ENCODE measurements around the gene KCNIP3.

The KCNIP3 gene

DNA sequence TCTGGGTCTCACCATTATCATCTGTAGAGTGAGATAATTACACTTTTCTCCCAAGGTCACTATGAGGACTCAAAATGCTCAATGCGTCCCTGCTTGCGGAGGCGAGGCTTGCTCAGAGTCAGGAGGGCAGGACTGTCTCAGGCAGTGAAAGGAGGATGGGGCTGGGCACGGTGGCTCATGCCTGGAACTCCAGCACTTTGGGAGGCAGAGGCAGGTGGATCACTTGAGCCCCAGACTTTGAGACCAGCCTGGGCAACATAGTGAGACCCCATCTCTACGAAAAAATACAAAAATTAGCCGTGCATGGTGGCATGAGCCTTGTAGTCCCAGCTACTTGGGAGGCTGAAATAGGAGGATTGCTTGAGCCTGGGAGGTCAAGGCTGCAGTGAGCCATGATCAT, 1.8 kb upstream of the KCNIP3 start:
- no peaks in the 10 kb centered on the region for H3K36me3 ChIP-seq (ENCODE audit: control insufficient read depth, insufficient read depth, low read length)
- H3K9me3 ChIP-seq (ENCODE audit: control insufficient read depth, insufficient read depth, low read length), result no peaks in the 10 kb centered on the region
- H3K4me1 ChIP-seq (ENCODE audit: control insufficient read depth, insufficient read depth, low read length), result no peaks in the 10 kb centered on the region
- H3K4me3 ChIP-seq (ENCODE audit: low read length), result no peak overlapping the region
- no peak overlapping the region for H3K27ac ChIP-seq (ENCODE audit: low read length)
- no peaks in the 10 kb centered on the region for H3K27me3 ChIP-seq (ENCODE audit: control insufficient read depth, insufficient read depth, low read length)
- no CpG with 5 or more reads among the region's 6 CpGs for WGBS (ENCODE audit: insufficient coverage, insufficient read length)
- no peak for DNase-seq (ENCODE audit: low read depth, low spot score)

DNA sequence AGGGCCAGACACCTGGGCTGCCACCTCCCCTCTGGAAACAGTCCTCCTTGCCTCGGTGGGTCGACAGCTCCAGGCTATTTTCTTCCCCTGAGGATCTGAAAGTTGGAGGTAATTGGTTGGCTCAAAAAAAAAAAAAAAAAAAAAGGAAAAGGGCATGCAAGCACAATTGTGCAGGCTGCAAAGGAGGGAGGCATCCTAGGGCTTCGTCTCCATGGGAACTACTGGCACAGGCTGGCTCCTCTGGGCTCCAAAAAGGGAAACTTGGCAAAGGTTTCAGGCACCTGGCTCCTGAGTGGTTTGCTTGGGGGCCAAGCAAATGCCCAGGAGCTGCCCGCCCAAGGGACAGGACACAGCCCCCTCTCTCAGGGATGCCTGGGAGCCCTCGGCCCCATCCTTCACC, 1.1 kb upstream of the KCNIP3 start:
- Histone ChIP-seq H3K4me1 (ENCODE audit: control insufficient read depth, insufficient read depth, low read length) (peaks cover 2% of the 10 kb centered on the region; the same call in 1 of the 2 replicates), H3K27ac (ENCODE audit: low read length) (no peak overlapping the region), H3K27me3 (ENCODE audit: control insufficient read depth, insufficient read depth, low read length) (no peaks in the 10 kb centered on the region), H3K9me3 (ENCODE audit: control insufficient read depth, insufficient read depth, low read length) (no peaks in the 10 kb centered on the region), H3K4me3 (ENCODE audit: low read length) (no peak overlapping the region), H3K36me3 (ENCODE audit: control insufficient read depth, insufficient read depth, low read length) (no peaks in the 10 kb centered on the region)
- no CpG with 5 or more reads among the region's 5 CpGs for whole genome bisulfite sequencing (ENCODE audit: insufficient coverage, insufficient read length)
- DNase-seq (ENCODE audit: low read depth, low spot score), result no peak

DNA sequence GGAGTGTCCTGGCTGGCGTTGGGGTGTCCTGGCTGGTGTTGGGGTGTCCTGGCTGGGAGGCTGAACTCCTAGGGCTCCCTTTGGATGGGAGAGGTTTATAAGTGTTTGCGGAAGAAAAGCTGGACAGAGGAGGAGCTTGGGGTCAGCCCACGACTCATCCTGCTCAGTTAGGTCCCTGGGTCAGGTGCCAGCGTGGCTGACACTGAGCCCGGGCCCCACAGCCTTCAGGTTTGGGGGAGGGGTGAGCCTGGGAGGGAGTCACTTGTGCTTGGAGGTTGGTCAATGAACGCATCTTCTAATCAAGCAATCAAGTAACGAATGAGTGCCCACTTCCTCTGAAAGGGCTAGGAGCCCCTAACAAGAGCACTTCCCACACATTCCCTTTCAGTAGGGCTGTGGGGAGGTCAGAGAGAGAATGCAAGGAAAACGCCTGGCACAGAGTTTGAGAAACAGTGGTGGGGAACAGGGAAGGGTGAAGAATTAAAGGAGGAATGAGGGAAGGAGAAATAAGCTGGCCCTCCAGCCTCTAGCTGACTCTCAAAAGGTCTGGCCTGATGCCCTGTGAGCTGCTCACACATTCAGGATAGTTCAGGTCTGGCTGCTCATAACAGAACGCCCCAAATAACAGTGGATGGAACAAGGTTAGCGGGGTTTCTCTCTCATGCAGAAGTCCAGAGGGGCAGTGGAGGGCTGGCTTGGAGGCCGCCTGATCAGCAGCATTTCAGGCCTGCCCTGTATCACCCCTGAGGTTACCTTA, 670 bp downstream of the KCNIP3 start:
- H3K27ac ChIP-seq (ENCODE audit: low read length), result no peak overlapping the region
- peaks cover 2% of the 10 kb centered on the region; the same call in 1 of the 2 replicates for H3K4me1 ChIP-seq (ENCODE audit: control insufficient read depth, insufficient read depth, low read length)
- no peak for DNase-seq (ENCODE audit: low read depth, low spot score)
- no peaks in the 10 kb centered on the region for H3K9me3 ChIP-seq (ENCODE audit: control insufficient read depth, insufficient read depth, low read length)
- no CpG with 5 or more reads among the region's 11 CpGs for WGBS (ENCODE audit: insufficient coverage, insufficient read length)
- no peaks in the 10 kb centered on the region for H3K27me3 ChIP-seq (ENCODE audit: control insufficient read depth, insufficient read depth, low read length)
- H3K4me3 ChIP-seq (ENCODE audit: low read length), result no peak overlapping the region
- H3K36me3 ChIP-seq (ENCODE audit: control insufficient read depth, insufficient read depth, low read length), result no peaks in the 10 kb centered on the region

GRCh38 chr2:95298486-95299111, 1.5 kb downstream of the KCNIP3 start:
- H3K4me3 ChIP-seq (ENCODE audit: low read length), result no peak overlapping the region
- no CpG with 5 or more reads among the region's 9 CpGs for WGBS (ENCODE audit: insufficient coverage, insufficient read length)
- no peaks in the 10 kb centered on the region for H3K36me3 ChIP-seq (ENCODE audit: control insufficient read depth, insufficient read depth, low read length)
- H3K27me3 ChIP-seq (ENCODE audit: control insufficient read depth, insufficient read depth, low read length), result no peaks in the 10 kb centered on the region
- H3K4me1 ChIP-seq (ENCODE audit: control insufficient read depth, insufficient read depth, low read length), result peaks cover 2% of the 10 kb centered on the region; the same call in 1 of the 2 replicates
- H3K9me3 ChIP-seq (ENCODE audit: control insufficient read depth, insufficient read depth, low read length), result no peaks in the 10 kb centered on the region
- DNase-seq (ENCODE audit: low read depth, low spot score), result no peak
- H3K27ac ChIP-seq (ENCODE audit: low read length), result no peak overlapping the region

- no peak overlapping the region for H3K4me3 ChIP-seq (ENCODE audit: low read length)
- H3K36me3 ChIP-seq (ENCODE audit: control insufficient read depth, insufficient read depth, low read length), result no peaks in the 10 kb centered on the region
- H3K4me1 ChIP-seq (ENCODE audit: control insufficient read depth, insufficient read depth, low read length), result peaks cover 2% of the 10 kb centered on the region; the same call in 1 of the 2 replicates
- no peaks in the 10 kb centered on the region for H3K27me3 ChIP-seq (ENCODE audit: control insufficient read depth, insufficient read depth, low read length)
- WGBS (ENCODE audit: insufficient coverage, insufficient read length), result no CpG with 5 or more reads among the region's 9 CpGs
- H3K27ac ChIP-seq (ENCODE audit: low read length), result no peak overlapping the region
- H3K9me3 ChIP-seq (ENCODE audit: control insufficient read depth, insufficient read depth, low read length), result no peaks in the 10 kb centered on the region
- DNase-seq (ENCODE audit: low read depth, low spot score), result no peak
Measured at GRCh38 chr2:95299961-95300360, 2.8 kb downstream of the KCNIP3 start.

- no peak for DNase-seq (ENCODE audit: low read depth, low spot score)
- no CpG with 5 or more reads among the region's 11 CpGs for WGBS (ENCODE audit: insufficient coverage, insufficient read length)
- Histone ChIP-seq H3K27me3 (ENCODE audit: control insufficient read depth, insufficient read depth, low read length) (no peaks in the 10 kb centered on the region), H3K27ac (ENCODE audit: low read length) (no peak overlapping the region), H3K4me3 (ENCODE audit: low read length) (no peak overlapping the region), H3K4me1 (ENCODE audit: control insufficient read depth, insufficient read depth, low read length) (peaks cover 2% of the 10 kb centered on the region; the same call in 1 of the 2 replicates), H3K9me3 (ENCODE audit: control insufficient read depth, insufficient read depth, low read length) (no peaks in the 10 kb centered on the region), H3K36me3 (ENCODE audit: control insufficient read depth, insufficient read depth, low read length) (no peaks in the 10 kb centered on the region)
Measured at GRCh38 chr2:95300450-95300849, 3.3 kb downstream of the KCNIP3 start.

GRCh38 chr2:95301186-95301585, 4.0 kb downstream of the KCNIP3 start:
- H3K4me1 ChIP-seq (ENCODE audit: control insufficient read depth, insufficient read depth, low read length), result peaks cover 2% of the 10 kb centered on the region; the same call in 1 of the 2 replicates
- H3K9me3 ChIP-seq (ENCODE audit: control insufficient read depth, insufficient read depth, low read length), result no peaks in the 10 kb centered on the region
- H3K36me3 ChIP-seq (ENCODE audit: control insufficient read depth, insufficient read depth, low read length), result no peaks in the 10 kb centered on the region
- DNase-seq (ENCODE audit: low read depth, low spot score), result no peak
- no peaks in the 10 kb centered on the region for H3K27me3 ChIP-seq (ENCODE audit: control insufficient read depth, insufficient read depth, low read length)
- no CpG with 5 or more reads among the region's 4 CpGs for WGBS (ENCODE audit: insufficient coverage, insufficient read length)
- no peak overlapping the region for H3K27ac ChIP-seq (ENCODE audit: low read length)
- no peak overlapping the region for H3K4me3 ChIP-seq (ENCODE audit: low read length)

DNA sequence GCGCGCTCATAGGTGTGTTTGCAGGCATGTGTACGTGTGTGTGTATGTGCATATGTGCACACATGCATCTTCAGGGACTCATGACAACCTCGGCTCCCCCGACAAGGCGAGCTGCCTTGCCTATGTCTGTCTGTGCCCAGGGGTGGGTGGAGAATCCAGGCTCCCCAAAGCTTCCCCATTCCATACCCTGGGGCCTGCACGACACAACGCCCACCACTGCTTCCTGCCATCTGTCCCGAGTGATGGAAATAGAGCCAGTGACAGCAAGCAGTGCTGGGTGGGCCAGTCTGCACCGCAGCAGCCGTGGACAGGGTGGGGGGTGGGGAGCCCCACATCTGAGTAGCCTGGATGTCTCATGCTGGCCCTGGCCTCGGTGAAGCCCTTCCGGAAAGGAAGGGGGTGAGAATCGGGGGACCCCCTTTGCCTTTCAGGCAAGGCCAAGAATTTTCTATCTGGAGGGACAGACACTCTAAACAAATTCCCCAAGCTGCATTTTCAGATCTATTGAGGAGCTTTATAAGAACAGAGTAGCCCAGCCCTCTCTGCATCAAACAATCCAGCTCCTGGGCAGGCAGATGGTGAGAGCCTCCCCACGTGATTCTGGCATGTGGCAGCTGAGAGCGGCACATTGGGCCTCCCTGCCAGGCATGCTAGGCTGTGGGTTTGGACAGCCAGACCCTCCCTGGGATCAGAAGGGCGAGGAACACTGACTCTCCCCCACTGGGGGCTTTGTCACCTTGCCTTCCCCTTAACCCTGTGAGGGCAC, 4.9 kb downstream of the KCNIP3 start:
- Histone ChIP-seq H3K27me3 (ENCODE audit: control insufficient read depth, insufficient read depth, low read length) (no peaks in the 10 kb centered on the region), H3K27ac (ENCODE audit: low read length) (no peak overlapping the region), H3K4me1 (ENCODE audit: control insufficient read depth, insufficient read depth, low read length) (peaks cover 2% of the 10 kb centered on the region; the same call in 1 of the 2 replicates), H3K36me3 (ENCODE audit: control insufficient read depth, insufficient read depth, low read length) (no peaks in the 10 kb centered on the region), H3K9me3 (ENCODE audit: control insufficient read depth, insufficient read depth, low read length) (no peaks in the 10 kb centered on the region), H3K4me3 (ENCODE audit: low read length) (no peak overlapping the region)
- WGBS (ENCODE audit: insufficient coverage, insufficient read length), result no CpG with 5 or more reads among the region's 17 CpGs
- DNase-seq (ENCODE audit: low read depth, low spot score), result no peak

GRCh38 chr2:95303191-95303919, 6.2 kb downstream of the KCNIP3 start:
- H3K36me3 ChIP-seq (ENCODE audit: control insufficient read depth, insufficient read depth, low read length), result no peaks in the 10 kb centered on the region
- DNase-seq (ENCODE audit: low read depth, low spot score), result no peak
- no peak overlapping the region for H3K27ac ChIP-seq (ENCODE audit: low read length)
- no peak overlapping the region for H3K4me3 ChIP-seq (ENCODE audit: low read length)
- WGBS (ENCODE audit: insufficient coverage, insufficient read length), result no CpG with 5 or more reads among the region's 19 CpGs
- no peaks in the 10 kb centered on the region for H3K27me3 ChIP-seq (ENCODE audit: control insufficient read depth, insufficient read depth, low read length)
- no peaks in the 10 kb centered on the region for H3K9me3 ChIP-seq (ENCODE audit: control insufficient read depth, insufficient read depth, low read length)
- H3K4me1 ChIP-seq (ENCODE audit: control insufficient read depth, insufficient read depth, low read length), result peaks cover 2% of the 10 kb centered on the region; the same call in 1 of the 2 replicates

Measured in iPS DF 6.9 (cell line).